GM19351 (cell line): Measurements from ENCODE around the gene CRTAC1.

Experiments used
- ATAC-seq: cut with Tn5 transposase; IDR thresholded peaks from one replicate; pipeline ENCODE4 v1.9.1; 2021; ENCODE audit warnings: mild to moderate bottlenecking, moderate library complexity; ENCODE audit not compliant: unreplicated experiment

Gene CRTAC1

GRCh38 chr10:97903128-97904017, 127.0 kb downstream of the CRTAC1 start:
- ATAC-seq = no peak

GRCh38 chr10:97901381-97901780, 129.0 kb downstream of the CRTAC1 start:
- ATAC-seq = no peak

GRCh38 chr10:97898429-97898828, 132.0 kb downstream of the CRTAC1 start:
- ATAC-seq = no peak

- no peak for ATAC-seq
Measured at GRCh38 chr10:97896756-97897358, 133.6 kb downstream of the CRTAC1 start.

- ATAC-seq = no peak
Measured at GRCh38 chr10:97895915-97896314, 134.5 kb downstream of the CRTAC1 start.

GRCh38 chr10:97895084-97895483, 135.3 kb downstream of the CRTAC1 start:
- no peak for ATAC-seq

- ATAC-seq = no peak
Measured at GRCh38 chr10:97894092-97894491, 136.3 kb downstream of the CRTAC1 start.

- no peak for ATAC-seq
Measured at GRCh38 chr10:97892939-97893338, 137.5 kb downstream of the CRTAC1 start.

GRCh38 chr10:97892506-97892905, 137.9 kb downstream of the CRTAC1 start:
- ATAC-seq = no peak

GRCh38 chr10:97891497-97892167, 138.8 kb downstream of the CRTAC1 start:
- ATAC-seq = no peak

- ATAC-seq = no peak
Measured at GRCh38 chr10:97889461-97890265, 140.8 kb downstream of the CRTAC1 start.

- no peak for ATAC-seq
Measured at GRCh38 chr10:97888641-97889262, 141.7 kb downstream of the CRTAC1 start.

GRCh38 chr10:97888134-97888533, 142.3 kb downstream of the CRTAC1 start:
- ATAC-seq = no peak

GRCh38 chr10:97887399-97887798, 143.0 kb downstream of the CRTAC1 start:
- ATAC-seq = no peak

- ATAC-seq = no peak
Measured at GRCh38 chr10:97886286-97886685, 144.1 kb downstream of the CRTAC1 start.

GRCh38 chr10:97883092-97883485, 147.3 kb downstream of the CRTAC1 start:
- ATAC-seq = no peak

GRCh38 chr10:97882142-97883091, 148.0 kb downstream of the CRTAC1 start:
- no peak for ATAC-seq

- no peak for ATAC-seq
Measured at GRCh38 chr10:97880109-97880508, 150.3 kb downstream of the CRTAC1 start.

- no peak for ATAC-seq
Measured at GRCh38 chr10:97879241-97879640, 151.2 kb downstream of the CRTAC1 start.
